OCI-LY7 (cell line): ENCODE results near the gene YJEFN3. TPM values are rescaled to one million over a fixed set of nuclear protein-coding genes. Genes with fewer than 3 reads are reported as not detected.
A peak's percentile ranks its signal among the peaks of the same experiment; 100 is the strongest.

Source experiments
- Bru-seq: library from RNA; stranded (reverse); fragments of 400-500 nt; gene quantifications from one replicate; lab custom pipeline; 2021; lab: Mats Ljungman, UMichigan
- BruChase-seq, 2 experiments: library from RNA; stranded (reverse); fragments of 400-500 nt; gene quantifications; one replicate each; lab custom pipeline; 2021; lab: Mats Ljungman, UMichigan
- BruUV-seq: library from RNA; stranded (reverse); fragments of 400-500 nt; replicated peaks from 2 replicates; lab custom pipeline; 2021; lab: Mats Ljungman, UMichigan
- CTCF ChIA-PET: fragments of 300-600 bp; sonication (Branson Sonifier 250); formaldehyde crosslinking; loops from one replicate; lab custom pipeline; 2022; ENCODE audit warnings: antibody characterized with exemption; ENCODE audit not compliant: unreplicated experiment; lab: Charles Lee
- POLR2A ChIA-PET: fragments of 300-600 bp; sonication (Branson Sonifier 250); formaldehyde crosslinking; loops from one replicate; lab custom pipeline; 2022; ENCODE audit warnings: antibody characterized with exemption; lab: Charles Lee
- DNase-seq: peaks from one replicate; pipeline ENCODE4 v3.0.0-alpha.2; 2015; ENCODE audit warnings: low spot score
- H2AFZ ChIP-seq: fragments of 200-600 bp; sonication (generic), shearing (Covaris generic); 2 replicates; pipeline ENCODE4 v1.6.1; 2014; ENCODE audit warnings: mild to moderate bottlenecking, antibody characterized with exemption, low read length, moderate library complexity
- H3K27ac ChIP-seq: fragments of 200-600 bp; sonication (generic); 2 replicates; pipeline ENCODE4 v1.5.1; 2014; ENCODE audit warnings: mixed run types, low read depth, mild to moderate bottlenecking, moderate library complexity, low read length, inconsistent platforms; ENCODE audit not compliant: poor library complexity, severe bottlenecking
- H3K36me3 ChIP-seq: fragments of 200-600 bp; sonication (generic); 2 replicates; pipeline ENCODE4 v1.6.1; 2014; ENCODE audit warnings: mild to moderate bottlenecking, antibody characterized with exemption, low read length, moderate library complexity, mixed read lengths; ENCODE audit not compliant: insufficient read depth
- H3K4me1 ChIP-seq: fragments of 200-600 bp; sonication (generic); 2 replicates; pipeline ENCODE4 v1.5.1; 2014; ENCODE audit warnings: mild to moderate bottlenecking, low read length; ENCODE audit not compliant: insufficient read depth, poor library complexity, severe bottlenecking
- H3K4me2 ChIP-seq: fragments of 200-600 bp; sonication (generic); 2 replicates; pipeline ENCODE4 v1.6.1; 2014; ENCODE audit warnings: mild to moderate bottlenecking, low read length
- H3K4me3 ChIP-seq: fragments of 200-600 bp; sonication (generic); 2 replicates; pipeline ENCODE4 v1.5.1; 2014; ENCODE audit warnings: mild to moderate bottlenecking, low read depth, low read length; ENCODE audit not compliant: poor library complexity, severe bottlenecking
- H3K79me2 ChIP-seq: fragments of 200-600 bp; sonication (generic); 2 replicates; pipeline ENCODE4 v1.6.1; 2016; ENCODE audit warnings: low read depth, mild to moderate bottlenecking, low read length, moderate library complexity, mixed read lengths; ENCODE audit not compliant: insufficient read depth
- H3K9me2 ChIP-seq: fragments of 200-600 bp; sonication (generic); 2 replicates; pipeline ENCODE4 v1.6.1; 2016; ENCODE audit warnings: mild to moderate bottlenecking, low read length, mixed read lengths; ENCODE audit not compliant: insufficient read depth
- H3K9me3 ChIP-seq: fragments of 200-600 bp; sonication (generic); 2 replicates; pipeline ENCODE4 v1.6.1; 2014; ENCODE audit warnings: mild to moderate bottlenecking, mixed run types, low read length, mixed read lengths
- H4K20me1 ChIP-seq: fragments of 200-600 bp; sonication (generic); 2 replicates; pipeline ENCODE4 v1.6.1; 2014; ENCODE audit warnings: mild to moderate bottlenecking, antibody characterized with exemption, low read length, moderate library complexity, mixed read lengths; ENCODE audit not compliant: insufficient read depth
- EZH2phosphoT487 ChIP-seq: fragments of 200-600 bp; sonication (generic); IDR thresholded peaks from 2 replicates; pipeline ENCODE4 v1.6.1; 2018; ENCODE audit warnings: low read depth, borderline replicate concordance, mild to moderate bottlenecking, mixed run types, antibody characterized with exemption, low read length, moderate library complexity, mixed read lengths
- intact Hi-C: fragments of 100-400 bp; cut with micrococcal nuclease; formaldehyde crosslinking; loops from one replicate; pipeline ENCODE4 v1.10.0; 2022; ENCODE audit not compliant: unreplicated experiment
- long read RNA-seq: library from polyadenylated mRNA; stranded (forward); transcript quantifications from one replicate; pipeline ENCODE4 v2.0.0, GENCODE V29; 2022
- total RNA-seq, 2 experiments: library from RNA; depleted of rRNA in 1 of 2; stranded (reverse); fragments of >200 nt in 1 of 2; shearing (Covaris generic) in 1 of 2; gene quantifications; 2 replicates each; pipeline ENCODE4 v1.2.3, GENCODE V29; 2014 to 2022
- TF ChIP-seq, protein P1 (sequence below): fragments of 200-600 bp; sonication (generic); conservative IDR thresholded peaks from 2 replicates; pipeline ENCODE4 v1.5.1; 2014; ENCODE audit warnings: mild to moderate bottlenecking, antibody characterized with exemption, low read length, moderate library complexity, mixed read lengths

Gene YJEFN3, protein sequence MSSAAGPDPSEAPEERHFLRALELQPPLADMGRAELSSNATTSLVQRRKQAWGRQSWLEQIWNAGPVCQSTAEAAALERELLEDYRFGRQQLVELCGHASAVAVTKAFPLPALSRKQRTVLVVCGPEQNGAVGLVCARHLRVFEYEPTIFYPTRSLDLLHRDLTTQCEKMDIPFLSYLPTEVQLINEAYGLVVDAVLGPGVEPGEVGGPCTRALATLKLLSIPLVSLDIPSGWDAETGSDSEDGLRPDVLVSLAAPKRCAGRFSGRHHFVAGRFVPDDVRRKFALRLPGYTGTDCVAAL
- total RNA-seq (2014; rRNA removed; shearing (Covaris generic)) (5.4 and 6.9 TPM in 2 replicates), total RNA-seq (2022) (35.3 and 35.8 TPM in 2 replicates), Bru-seq, nascent RNA (percentile 67 among the genes with signal in this experiment), BruChase-seq, experiment 1, labeled RNA remaining after a 6-hour chase (percentile 89 among the genes with signal in this experiment), BruChase-seq, experiment 2, labeled RNA remaining after a 2-hour chase (percentile 86 among the genes with signal in this experiment)
- long read RNA-seq, partial matches to known transcripts, result 0 of 7 reads
- long read RNA-seq, other reads (novel, unspliced or antisense), result 7 of 7 reads

DNA sequence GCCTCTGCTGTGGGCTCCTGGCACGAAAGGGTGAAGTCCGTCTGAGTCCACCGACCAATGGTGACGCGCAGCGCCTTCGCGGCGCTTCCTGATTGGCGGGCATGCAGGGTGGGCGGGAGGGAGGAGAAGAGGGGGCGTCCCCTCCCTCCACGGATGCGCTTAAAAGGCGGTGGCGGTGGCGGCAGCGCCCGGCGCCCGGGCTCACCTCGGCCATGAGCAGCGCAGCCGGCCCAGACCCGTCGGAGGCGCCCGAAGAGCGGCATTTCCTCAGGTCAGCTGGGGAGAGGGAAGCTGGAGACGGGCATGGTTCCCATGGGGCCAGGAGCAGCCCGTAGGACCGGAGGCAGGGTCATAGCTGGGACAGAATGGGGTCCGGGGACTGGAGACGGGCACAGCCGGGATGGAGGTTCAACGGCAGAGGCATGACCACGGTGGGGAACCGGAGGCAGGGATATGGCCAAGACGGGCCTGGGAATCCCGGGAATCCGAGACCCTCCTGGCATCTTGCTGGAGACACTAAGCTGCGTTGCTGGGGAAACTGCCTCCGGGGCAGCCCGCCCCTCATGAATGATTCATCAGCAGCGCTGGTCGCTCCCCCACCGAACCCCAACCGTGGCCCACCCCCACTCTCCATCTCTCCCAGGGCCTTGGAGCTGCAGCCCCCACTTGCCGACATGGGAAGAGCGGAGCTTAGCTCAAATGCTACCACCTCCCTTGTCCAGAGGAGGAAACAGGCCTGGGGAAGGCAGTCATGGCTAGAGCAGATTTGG lies at the start of gene YJEFN3:
YJEFN3 (plus strand) TSS at position 191 of the 770 bp plus-strand sequence; CDS start at position 213, 22 bp downstream.
- Histone ChIP-seq H3K4me2 (no peak within 1 kb of the TSS), H4K20me1 (no peaks in the 10 kb centered on the region), H3K27ac (no peak within 1 kb of the TSS), H3K9me2 (no peaks in the 10 kb centered on the region), H3K9me3 (no peaks in the 10 kb centered on the region), H2AFZ (no peak within 1 kb of the TSS), H3K4me1 (peaks cover 36% of the 10 kb centered on the region), H3K79me2 (peaks cover 19% of the 10 kb centered on the region), H3K36me3 (peaks cover 54% of the 10 kb centered on the region), H3K4me3 (no peak within 1 kb of the TSS)
- intact Hi-C loops, result no loop called here
- ChIA-PET CTCF (interaction anchor here (0.6 kb wide), 1 partner anchor 24 kb away, joined by 3 read pairs; no protein-coding TSS in a partner anchor), POLR2A (interaction anchor here (0.6 kb wide), 1 partner anchor 368 kb away, joined by 3 read pairs; no protein-coding TSS in a partner anchor)
- BruUV-seq, result no TSS peak
- no peak for DNase-seq
- no peak for TF ChIP-seq EZH2phosphoT487
- TF ChIP-seq, protein P1, sequence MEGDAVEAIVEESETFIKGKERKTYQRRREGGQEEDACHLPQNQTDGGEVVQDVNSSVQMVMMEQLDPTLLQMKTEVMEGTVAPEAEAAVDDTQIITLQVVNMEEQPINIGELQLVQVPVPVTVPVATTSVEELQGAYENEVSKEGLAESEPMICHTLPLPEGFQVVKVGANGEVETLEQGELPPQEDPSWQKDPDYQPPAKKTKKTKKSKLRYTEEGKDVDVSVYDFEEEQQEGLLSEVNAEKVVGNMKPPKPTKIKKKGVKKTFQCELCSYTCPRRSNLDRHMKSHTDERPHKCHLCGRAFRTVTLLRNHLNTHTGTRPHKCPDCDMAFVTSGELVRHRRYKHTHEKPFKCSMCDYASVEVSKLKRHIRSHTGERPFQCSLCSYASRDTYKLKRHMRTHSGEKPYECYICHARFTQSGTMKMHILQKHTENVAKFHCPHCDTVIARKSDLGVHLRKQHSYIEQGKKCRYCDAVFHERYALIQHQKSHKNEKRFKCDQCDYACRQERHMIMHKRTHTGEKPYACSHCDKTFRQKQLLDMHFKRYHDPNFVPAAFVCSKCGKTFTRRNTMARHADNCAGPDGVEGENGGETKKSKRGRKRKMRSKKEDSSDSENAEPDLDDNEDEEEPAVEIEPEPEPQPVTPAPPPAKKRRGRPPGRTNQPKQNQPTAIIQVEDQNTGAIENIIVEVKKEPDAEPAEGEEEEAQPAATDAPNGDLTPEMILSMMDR, result no peak

DNA sequence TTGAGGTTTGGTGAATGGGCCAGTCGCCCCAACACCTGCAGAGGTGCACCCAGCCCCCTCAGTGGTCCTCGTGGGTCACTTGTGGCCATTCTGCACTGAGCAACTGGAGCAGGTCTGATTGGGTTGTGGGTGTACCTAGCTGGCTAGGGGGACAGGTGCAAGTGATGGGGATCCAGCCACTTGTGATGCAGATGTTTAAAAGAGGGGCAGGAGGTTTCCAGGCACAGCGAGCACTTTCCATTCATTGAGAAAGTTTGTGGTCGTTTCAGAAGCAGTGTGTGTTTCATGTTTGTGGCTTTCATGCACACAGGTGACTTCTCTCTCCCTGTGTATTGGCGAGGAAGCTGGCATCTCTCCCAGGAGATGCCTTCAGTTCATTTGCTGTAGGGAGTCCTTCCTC lies 48.0 kb upstream of the YJEFN3 start:
- no peak for TF ChIP-seq EZH2phosphoT487
- TF ChIP-seq, protein P1, result no peak
- ChIA-PET POLR2A (interaction anchor here (0.8 to 0.9 kb wide), 2 partner anchors 8 to 11 kb away, joined by 3 read pairs; no protein-coding TSS in a partner anchor), CTCF (no interaction called here)
- intact Hi-C loops, result no loop called here
- Histone ChIP-seq H3K27ac (no peak overlapping the region), H3K4me3 (no peak overlapping the region), H3K36me3 (peaks cover 59% of the 10 kb centered on the region), H2AFZ (no peak overlapping the region), H3K9me2 (no peaks in the 10 kb centered on the region), H4K20me1 (no peaks in the 10 kb centered on the region; the same call in 1 of the 2 replicates), H3K9me3 (no peaks in the 10 kb centered on the region), H3K79me2 (peaks cover 15% of the 10 kb centered on the region; the same call in 1 of the 2 replicates), H3K4me1 (no peaks in the 10 kb centered on the region), H3K4me2 (no peak overlapping the region)
- no TSS peak for BruUV-seq
- DNase-seq, result no peak
